Muscle layer of duodenum (tissue), 2 donors: ENCODE data around the gene SCARF2.

Experiments
- H3K27ac ChIP-seq: one replicate; pipeline ENCODE4 v1.7.0; 2013; ENCODE audit warnings: mild to moderate bottlenecking, low read length
- H3K27me3 ChIP-seq: one replicate; pipeline ENCODE4 v1.7.0; 2013; ENCODE audit warnings: low read depth, mild to moderate bottlenecking, control low read depth, low read length
- H3K36me3 ChIP-seq, 2 donors: one replicate each; pipeline ENCODE4 v1.7.0; 2013; ENCODE audit warnings: low read length in 2 of 2, control low read depth in 1 of 2, mild to moderate bottlenecking in 1 of 2; ENCODE audit not compliant: insufficient read depth in 2 of 2, control insufficient read depth in 1 of 2
- H3K4me1 ChIP-seq, 2 donors: one replicate each; pipeline ENCODE4 v1.7.0; 2013; ENCODE audit warnings: low read length in 2 of 2, mild to moderate bottlenecking in 2 of 2, control low read depth in 1 of 2, moderate library complexity in 1 of 2; ENCODE audit not compliant: insufficient read depth in 2 of 2, control insufficient read depth in 1 of 2
- H3K4me3 ChIP-seq, 2 donors: one replicate each; pipeline ENCODE4 v1.7.0; 2013; ENCODE audit warnings: low read length in 2 of 2, low read depth in 1 of 2, mild to moderate bottlenecking in 1 of 2
- H3K9me3 ChIP-seq, 2 donors: one replicate each; pipeline ENCODE4 v1.7.0; 2013; ENCODE audit warnings: low read length in 2 of 2, control low read depth in 1 of 2, mild to moderate bottlenecking in 1 of 2; ENCODE audit not compliant: control insufficient read depth in 1 of 2
- donor health status: healthy.

The SCARF2 gene

DNA sequence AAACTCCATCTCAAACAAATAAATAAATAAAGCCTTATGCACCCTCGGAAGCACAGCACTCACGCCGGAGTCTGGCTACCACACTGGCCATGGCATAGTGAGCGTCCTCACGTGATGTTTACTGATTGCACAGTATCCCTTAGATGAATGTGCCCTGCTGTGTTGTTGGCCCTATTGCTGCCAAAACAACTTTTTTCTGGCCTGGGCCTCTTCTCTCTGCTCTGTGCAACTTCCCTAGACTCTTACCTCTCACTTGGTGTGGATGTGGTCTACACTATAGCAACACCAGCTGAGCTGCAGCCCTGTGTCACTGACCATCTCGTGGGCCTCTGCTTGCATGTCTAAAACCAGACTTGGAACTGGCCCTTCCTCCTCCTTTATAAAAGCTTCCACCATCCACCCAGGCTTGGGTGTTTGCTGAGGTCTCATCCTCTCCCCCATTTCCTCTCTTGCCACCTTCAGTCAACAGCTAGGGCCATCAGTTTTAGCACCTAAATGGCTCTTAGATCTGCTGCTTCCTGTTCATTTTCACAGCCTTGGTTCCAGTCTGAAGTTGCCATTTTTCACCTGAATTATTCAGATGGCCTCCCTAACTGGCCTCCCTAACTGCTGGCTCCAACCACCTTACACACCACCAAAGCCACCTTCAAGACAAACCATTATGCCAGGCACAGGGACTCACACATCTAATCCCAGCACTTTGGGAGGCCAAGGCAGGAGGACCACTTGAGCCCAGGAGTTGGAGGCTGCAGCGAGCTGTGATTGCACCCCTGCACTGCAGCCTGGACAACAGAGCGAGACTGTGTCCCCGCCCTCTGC is 34.5 kb downstream of the SCARF2 start:
- H3K4me1 ChIP-seq, result no peaks in the 10 kb centered on the region
- no peaks in the 10 kb centered on the region for H3K9me3 ChIP-seq
- H3K36me3 ChIP-seq, result peaks cover 0 to 47% of the 10 kb centered on the region in 2 donors
- H3K27me3 ChIP-seq, result no peaks in the 10 kb centered on the region
- no peak overlapping the region for H3K4me3 ChIP-seq
- no peak overlapping the region for H3K27ac ChIP-seq

DNA sequence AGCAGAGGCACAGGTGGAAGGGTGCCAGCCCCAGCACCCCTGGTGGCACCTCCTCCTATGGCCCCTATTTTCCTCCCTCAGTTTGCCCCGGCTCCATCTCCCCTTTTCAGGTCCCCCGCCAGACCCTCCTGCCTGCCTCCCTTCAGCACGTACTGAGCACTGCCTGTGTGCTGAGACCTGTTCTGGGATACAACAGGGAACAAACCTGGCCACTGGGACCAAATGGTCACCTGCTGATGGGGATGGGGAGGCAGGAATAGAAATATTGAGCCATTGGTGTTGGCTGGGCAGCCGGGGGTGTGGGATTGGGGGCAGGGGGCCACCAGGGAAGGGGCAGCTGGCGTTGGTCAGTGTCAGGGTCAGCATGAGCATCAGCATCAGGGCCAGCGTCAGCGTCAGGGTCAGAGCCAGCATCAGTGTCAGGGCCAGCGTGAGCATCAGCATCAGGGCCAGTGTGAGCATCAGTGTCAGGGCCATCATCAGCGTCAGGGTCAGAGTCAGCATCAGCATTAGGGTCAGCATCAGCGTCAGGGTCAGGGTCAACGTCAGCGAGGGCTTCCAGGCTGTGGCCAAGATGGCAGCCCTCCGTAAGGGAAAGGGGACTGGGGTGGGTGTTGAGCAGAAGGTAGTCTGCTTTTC is 36.1 kb downstream of the SCARF2 start:
- peaks cover 0 to 34% of the 10 kb centered on the region in 2 donors for H3K36me3 ChIP-seq
- no peak overlapping the region for H3K27ac ChIP-seq
- H3K27me3 ChIP-seq, result no peaks in the 10 kb centered on the region
- H3K4me3 ChIP-seq, result no peak overlapping the region
- no peaks in the 10 kb centered on the region for H3K9me3 ChIP-seq
- no peaks in the 10 kb centered on the region for H3K4me1 ChIP-seq

DNA sequence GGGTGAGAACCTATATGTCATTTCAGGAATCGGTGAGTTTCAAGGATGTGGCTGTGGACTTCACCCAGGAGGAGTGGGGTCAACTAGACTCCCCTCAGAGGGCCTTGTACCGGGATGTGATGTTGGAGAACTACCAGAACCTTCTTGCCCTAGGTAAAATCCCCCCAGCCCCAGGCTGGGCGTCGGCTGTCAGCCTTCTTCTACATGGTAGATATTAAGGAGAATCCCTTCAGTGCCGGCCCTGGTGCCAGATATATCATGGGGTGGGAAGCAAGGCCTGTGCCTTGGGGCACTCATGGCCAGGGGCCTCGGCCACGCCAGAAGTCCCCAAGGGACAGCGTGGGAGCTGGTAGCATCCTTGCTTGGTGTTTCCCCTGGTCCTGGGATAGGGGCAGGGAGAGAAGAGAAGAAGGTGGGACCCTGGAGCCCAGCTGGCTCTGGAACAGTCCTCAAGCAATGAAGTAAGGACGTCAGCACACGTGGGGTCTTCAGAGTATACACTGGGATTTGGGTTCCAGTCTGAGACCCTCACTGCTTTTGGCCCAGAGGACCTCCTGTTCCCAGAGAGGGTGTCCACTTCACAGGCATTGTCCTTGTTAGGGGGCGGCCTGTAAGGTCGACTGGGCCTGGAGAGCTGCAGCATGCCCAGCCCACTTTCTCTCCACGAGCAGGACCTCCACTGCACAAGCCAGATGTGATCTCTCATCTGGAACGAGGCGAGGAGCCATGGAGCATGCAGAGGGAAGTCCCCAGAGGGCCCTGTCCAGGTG is 36.8 kb downstream of the SCARF2 start:
- peaks cover 0 to 1% of the 10 kb centered on the region in 2 donors for H3K4me1 ChIP-seq
- peaks cover 0 to 27% of the 10 kb centered on the region in 2 donors for H3K36me3 ChIP-seq
- no peak overlapping the region for H3K4me3 ChIP-seq
- H3K9me3 ChIP-seq, result no peaks in the 10 kb centered on the region
- H3K27me3 ChIP-seq, result no peaks in the 10 kb centered on the region
- H3K27ac ChIP-seq, result no peak overlapping the region

DNA sequence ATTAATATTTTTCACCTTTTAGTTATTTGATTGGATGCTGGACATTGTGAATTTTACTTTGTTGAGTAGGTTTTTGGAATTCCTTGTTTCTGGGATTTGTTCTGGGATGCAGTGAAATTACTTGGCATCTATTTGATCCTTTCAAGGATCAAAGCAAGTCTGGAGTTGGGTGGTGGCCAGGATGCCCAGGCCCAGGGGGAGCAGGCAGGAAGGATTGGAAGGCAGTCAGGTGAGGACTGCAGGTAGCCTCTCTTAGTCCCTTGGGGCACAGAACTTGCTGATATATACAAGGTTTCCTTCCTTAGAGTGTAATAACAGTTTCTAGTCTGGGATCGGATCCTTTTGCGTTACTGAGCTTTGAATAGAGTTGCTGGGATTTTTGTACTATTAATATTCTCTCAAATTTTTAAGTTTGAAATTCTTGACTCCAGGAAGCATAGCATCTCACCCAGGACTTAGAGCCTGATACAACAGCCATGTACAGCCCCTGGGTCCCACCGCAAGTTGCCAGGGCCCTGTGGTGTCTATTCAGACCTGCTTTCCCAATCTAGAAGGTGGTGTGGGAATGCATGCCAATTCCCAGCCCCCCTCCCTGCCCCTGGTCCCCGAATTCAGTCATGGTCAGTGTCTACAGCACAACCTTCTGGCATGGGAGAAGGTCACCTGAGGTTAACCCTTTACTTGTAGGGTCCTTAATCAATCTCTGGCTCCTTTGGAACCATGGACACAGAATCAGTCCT is 37.6 kb downstream of the SCARF2 start:
- Histone ChIP-seq H3K4me1 (peaks cover 6 to 9% of the 10 kb centered on the region in 2 donors), H3K4me3 (no peak overlapping the region), H3K27me3 (no peaks in the 10 kb centered on the region), H3K9me3 (no peaks in the 10 kb centered on the region), H3K36me3 (peaks cover 0 to 19% of the 10 kb centered on the region in 2 donors), H3K27ac (no peak overlapping the region)

DNA sequence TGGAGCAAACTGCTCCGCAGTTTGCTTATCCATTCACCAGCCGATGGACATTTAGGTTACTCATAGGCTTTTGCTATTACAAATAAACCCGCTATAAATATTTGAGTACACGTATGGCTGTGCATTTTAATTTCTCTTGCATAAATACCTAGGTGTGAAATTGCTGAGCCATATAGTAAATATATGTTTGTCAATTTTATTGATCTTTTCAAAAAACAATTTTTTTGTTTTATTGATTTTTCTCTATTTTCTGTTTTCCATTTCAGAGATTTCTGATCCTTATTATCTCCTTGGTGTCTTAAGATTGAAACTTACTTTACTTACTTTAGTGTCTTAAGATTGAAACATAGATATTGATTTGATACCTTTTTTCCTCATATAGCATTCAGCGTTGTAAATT is 39.2 kb downstream of the SCARF2 start:
- Histone ChIP-seq H3K36me3 (peaks cover 0 to 15% of the 10 kb centered on the region in 2 donors), H3K9me3 (no peaks in the 10 kb centered on the region), H3K27ac (no peak overlapping the region), H3K27me3 (no peaks in the 10 kb centered on the region), H3K4me1 (peaks cover 8 to 15% of the 10 kb centered on the region in 2 donors), H3K4me3 (no peak overlapping the region)

DNA sequence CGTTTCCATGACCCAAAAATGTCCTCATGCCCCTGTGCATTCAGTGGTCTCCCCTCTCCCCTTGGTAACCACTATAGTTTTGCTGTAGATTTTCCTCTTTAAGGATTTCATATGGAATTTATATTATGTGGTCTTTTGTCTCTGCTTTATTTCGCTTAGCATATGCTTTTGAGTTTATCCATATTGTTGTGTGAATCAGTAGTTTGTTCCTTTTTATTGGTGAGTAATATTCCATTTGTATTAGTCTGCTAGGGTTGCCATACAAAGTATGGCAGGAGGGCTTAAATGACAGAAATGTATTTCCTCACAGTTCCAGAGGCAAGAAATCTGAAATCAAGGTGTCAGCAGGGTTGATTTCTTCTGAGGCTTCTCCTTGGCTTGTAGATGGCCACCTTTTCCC is 40.1 kb downstream of the SCARF2 start:
- peaks cover 8 to 15% of the 10 kb centered on the region in 2 donors for H3K4me1 ChIP-seq
- H3K27me3 ChIP-seq, result no peaks in the 10 kb centered on the region
- H3K4me3 ChIP-seq, result no peak overlapping the region
- peaks cover 0 to 9% of the 10 kb centered on the region in 2 donors for H3K36me3 ChIP-seq
- H3K27ac ChIP-seq, result no peak overlapping the region
- H3K9me3 ChIP-seq, result no peaks in the 10 kb centered on the region

DNA sequence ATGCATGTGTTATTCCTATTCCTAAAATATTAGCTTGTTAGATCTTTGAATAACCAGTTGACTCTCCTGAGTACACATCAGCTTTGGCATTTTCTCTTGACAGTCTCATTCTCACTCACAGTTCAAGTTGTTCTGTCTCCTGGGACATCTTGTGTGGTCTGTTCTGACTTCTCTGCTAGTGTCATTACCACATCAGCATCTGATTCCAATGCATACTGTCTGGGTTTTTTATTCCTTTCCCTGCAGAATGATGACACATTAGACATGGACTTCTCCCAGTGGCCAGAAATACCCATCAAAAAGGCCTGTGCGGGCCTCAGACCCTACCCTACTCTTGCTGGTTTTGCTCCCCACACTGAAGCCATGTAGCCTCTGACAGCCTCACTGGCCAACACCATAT is 41.0 kb downstream of the SCARF2 start:
- no peaks in the 10 kb centered on the region for H3K27me3 ChIP-seq
- no peak overlapping the region for H3K4me3 ChIP-seq
- no peak overlapping the region for H3K27ac ChIP-seq
- peaks cover 0 to 7% of the 10 kb centered on the region in 2 donors for H3K36me3 ChIP-seq
- no peaks in the 10 kb centered on the region for H3K9me3 ChIP-seq
- peaks cover 8 to 15% of the 10 kb centered on the region in 2 donors for H3K4me1 ChIP-seq

DNA sequence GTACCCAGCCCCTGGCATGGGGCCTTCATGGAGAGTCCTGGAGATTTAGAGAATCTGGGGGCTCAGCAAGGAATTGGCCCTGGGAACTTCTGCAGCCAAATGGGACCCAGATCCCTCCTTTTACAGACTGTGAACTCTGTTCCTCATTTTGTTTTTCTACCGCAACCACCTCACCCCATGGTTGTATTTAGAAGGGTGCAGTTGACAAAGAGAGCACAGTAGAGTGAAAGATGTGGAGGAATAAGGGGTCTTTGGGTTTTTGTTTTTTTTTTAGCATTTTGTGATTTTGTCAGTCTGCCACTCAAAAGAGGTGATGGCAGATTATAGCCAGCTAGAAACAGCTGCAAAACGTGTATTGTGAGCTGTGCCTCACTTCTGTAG is 41.7 kb downstream of the SCARF2 start:
- Histone ChIP-seq H3K27me3 (no peaks in the 10 kb centered on the region), H3K36me3 (peaks cover 0 to under 1% of the 10 kb centered on the region in 2 donors), H3K9me3 (no peaks in the 10 kb centered on the region), H3K4me1 (peaks cover 8 to 15% of the 10 kb centered on the region in 2 donors), H3K4me3 (no peak overlapping the region), H3K27ac (no peak overlapping the region)

DNA sequence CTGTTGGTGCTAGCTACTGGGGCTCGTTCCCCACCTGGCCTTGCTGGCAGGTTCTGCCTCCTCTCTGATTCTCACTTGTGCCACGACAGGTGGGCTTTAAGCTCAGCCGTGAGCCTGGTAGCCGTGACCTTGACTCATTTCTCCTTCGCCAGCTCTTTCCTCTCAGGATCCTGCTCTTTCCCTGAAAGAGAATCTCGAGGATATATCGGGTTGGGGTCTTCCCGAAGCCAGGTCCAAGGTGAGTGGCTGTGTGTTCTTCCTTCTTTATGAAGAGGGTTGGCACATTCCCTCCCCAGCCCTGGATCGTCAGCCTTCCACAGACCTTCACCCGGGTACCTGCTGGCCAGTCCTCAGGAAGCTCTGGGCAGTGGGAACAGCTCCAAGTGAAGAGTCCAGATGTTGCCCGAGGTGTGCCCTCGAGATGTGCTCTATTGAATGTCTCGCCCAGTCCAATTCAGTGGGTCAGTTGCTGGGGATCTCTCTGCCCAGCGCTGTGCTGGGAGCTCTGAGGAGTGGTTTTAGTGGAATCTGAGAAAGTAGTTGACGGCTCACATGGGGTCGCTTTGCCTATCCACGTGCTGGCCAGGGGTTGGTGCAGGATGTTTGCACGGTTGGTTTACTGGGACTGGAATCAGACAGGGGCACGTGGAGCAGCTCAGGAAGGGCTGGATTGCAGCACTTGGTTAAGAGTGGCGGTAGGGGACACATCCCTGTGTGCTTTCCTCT is 42.3 kb downstream of the SCARF2 start:
- H3K9me3 ChIP-seq, result no peaks in the 10 kb centered on the region
- H3K4me1 ChIP-seq, result peaks cover 8 to 15% of the 10 kb centered on the region in 2 donors
- H3K4me3 ChIP-seq, result peak overlapping the region in 1 of 2 donors; percentile 89
- H3K27ac ChIP-seq, result no peak overlapping the region
- H3K36me3 ChIP-seq, result no peaks in the 10 kb centered on the region
- no peaks in the 10 kb centered on the region for H3K27me3 ChIP-seq

DNA sequence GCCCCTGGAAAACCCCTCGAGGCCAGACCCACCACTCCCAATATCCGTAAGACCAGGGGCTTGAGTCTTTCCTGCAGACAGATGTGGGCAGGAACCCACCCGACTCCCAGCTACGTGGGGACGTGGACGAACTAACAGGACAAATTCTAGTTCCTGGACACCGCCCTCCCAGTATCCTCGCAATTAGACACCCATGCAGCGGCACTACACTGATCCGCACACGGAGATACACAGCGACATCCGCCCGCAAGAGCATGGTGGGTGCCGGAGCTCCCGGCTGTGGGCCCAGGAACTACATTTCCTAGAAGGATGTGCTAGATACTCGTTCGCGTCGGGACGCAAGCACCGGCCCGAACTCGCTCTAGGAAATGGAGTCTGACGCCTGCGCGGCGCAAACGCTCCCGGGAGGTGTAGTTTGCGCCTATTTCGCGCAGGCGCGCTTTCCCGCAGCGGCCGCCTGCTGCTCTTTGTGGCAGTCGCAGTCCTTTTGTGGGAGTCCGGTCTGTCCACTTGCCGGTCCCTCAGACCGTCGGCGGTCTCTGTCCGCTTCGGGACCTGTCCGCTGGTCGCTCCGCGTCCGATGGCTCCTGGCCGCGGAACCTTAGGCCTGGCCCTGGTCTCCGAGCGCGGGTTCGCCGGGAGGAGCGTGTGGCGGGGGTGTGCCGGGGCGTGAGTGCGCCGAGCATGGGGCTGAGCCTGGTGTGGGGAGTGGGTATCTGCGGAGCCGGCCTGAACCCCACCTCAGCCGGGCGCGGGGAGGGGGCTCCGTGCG is 43.7 kb downstream of the SCARF2 start, which contains the start of gene ZNF74:
TSS of gene ZNF74 (plus strand) at position 447 of the 772 bp plus-strand sequence. CDS start 478 bp downstream, outside the sequence.
- no peaks in the 10 kb centered on the region for H3K27me3 ChIP-seq
- H3K27ac ChIP-seq, result peak within 1 kb of the TSS; percentile 63
- H3K9me3 ChIP-seq, result no peaks in the 10 kb centered on the region
- peaks cover 8 to 15% of the 10 kb centered on the region in 2 donors for H3K4me1 ChIP-seq
- peak within 1 kb of the TSS; percentile 89 to 92 for H3K4me3 ChIP-seq
- H3K36me3 ChIP-seq, result no peaks in the 10 kb centered on the region
